IMR-90 (cell line): ENCODE measurements around the gene BEST1. TPM values are rescaled to one million over a fixed set of nuclear protein-coding genes. Genes with fewer than 3 reads are reported as not detected.

Source experiments
- ATAC-seq: fragments of 200-7000 bp; cut with Tn5 transposase; 2 replicates; pipeline ENCODE4 v1.9.1; 2020; ENCODE audit warnings: low read depth, mild to moderate bottlenecking, moderate library complexity
- BruUV-seq: library from RNA; stranded (reverse); fragments of 400-500 nt; replicated peaks from 2 replicates; lab custom pipeline; 2021; lab: Mats Ljungman, UMichigan
- CTCF ChIA-PET: fragments of 300-600 bp; formaldehyde crosslinking; extraction: SDS; loops from one replicate; lab custom pipeline; 2021; ENCODE audit warnings: antibody characterized with exemption; lab: Yijun Ruan, JAX
- POLR2A ChIA-PET: fragments of 300-600 bp; sonication (Branson Sonifier 250); formaldehyde crosslinking; loops from one replicate; lab custom pipeline; 2022; ENCODE audit warnings: antibody characterized with exemption; ENCODE audit not compliant: unreplicated experiment; lab: Charles Lee
- DNase-seq: peaks from one replicate; pipeline ENCODE4 v3.0.0; 2013
- H2AFZ ChIP-seq: replicated peaks from 2 replicates; pipeline ENCODE3; 2013; ENCODE audit warnings: low read length, mild to moderate bottlenecking; ENCODE audit not compliant: poor library complexity
- H2AK5ac ChIP-seq: 2 replicates; pipeline ENCODE4 v1.6.1; 2013; ENCODE audit warnings: low read depth, low read length, inconsistent platforms
- H2AK9ac ChIP-seq: replicated peaks from 2 replicates; pipeline ENCODE3; 2013; ENCODE audit warnings: mild to moderate bottlenecking, low read depth, low read length, moderate library complexity; ENCODE audit not compliant: poor library complexity
- H2BK120ac ChIP-seq: 2 replicates; pipeline ENCODE4 v1.6.1; 2013; ENCODE audit warnings: low read depth, low read length, inconsistent platforms
- H2BK15ac ChIP-seq: 3 replicates; pipeline ENCODE4 v1.6.1; 2013; ENCODE audit warnings: low read depth, low read length, inconsistent platforms
- H2BK20ac ChIP-seq: 2 replicates; pipeline ENCODE4 v1.6.1; 2013; ENCODE audit warnings: low read depth, mild to moderate bottlenecking, inconsistent platforms, low read length, moderate library complexity
- H2BK5ac ChIP-seq: 2 replicates; pipeline ENCODE4 v1.6.1; 2013; ENCODE audit warnings: mild to moderate bottlenecking, low read depth, low read length, inconsistent platforms; ENCODE audit not compliant: poor library complexity, severe bottlenecking
- H3K14ac ChIP-seq: replicated peaks from 2 replicates; pipeline ENCODE4 v1.6.1; 2013; ENCODE audit warnings: low read depth, low read length, inconsistent platforms
- H3K18ac ChIP-seq: 2 replicates; pipeline ENCODE4 v1.6.1; 2013; ENCODE audit warnings: low read depth, low read length, control low read depth
- H3K23ac ChIP-seq: 2 replicates; pipeline ENCODE4 v1.6.1; 2013; ENCODE audit warnings: low read depth, low read length, inconsistent platforms
- H3K27ac ChIP-seq: 2 replicates; pipeline ENCODE4 v1.5.1; 2013; ENCODE audit warnings: mild to moderate bottlenecking, control low read depth, low read length; ENCODE audit not compliant: insufficient read depth
- H3K27me3 ChIP-seq: 2 replicates; pipeline ENCODE4 v1.6.1; 2013; ENCODE audit warnings: low read length; ENCODE audit not compliant: control insufficient read depth, insufficient read depth
- H3K36me3 ChIP-seq: 2 replicates; pipeline ENCODE4 v1.6.1; 2013; ENCODE audit warnings: low read length, mixed read lengths; ENCODE audit not compliant: control insufficient read depth, insufficient read depth
- H3K4ac ChIP-seq: 2 replicates; pipeline ENCODE4 v1.6.1; 2013; ENCODE audit warnings: low read depth, low read length, inconsistent platforms
- H3K4me1 ChIP-seq: 2 replicates; pipeline ENCODE4 v1.6.1; 2013; ENCODE audit warnings: low read length, mixed read lengths; ENCODE audit not compliant: control insufficient read depth, insufficient read depth
- H3K4me2 ChIP-seq: 2 replicates; pipeline ENCODE4 v1.6.1; 2013; ENCODE audit warnings: low read depth, mild to moderate bottlenecking, control low read depth, low read length, moderate library complexity
- H3K4me3 ChIP-seq: 2 replicates; pipeline ENCODE4 v1.5.1; 2013; ENCODE audit warnings: low read depth, mild to moderate bottlenecking, control low read depth, low read length, moderate library complexity; ENCODE audit not compliant: insufficient read depth
- H3K56ac ChIP-seq: 2 replicates; pipeline ENCODE4 v1.6.1; 2013; ENCODE audit warnings: low read length, inconsistent platforms; ENCODE audit not compliant: insufficient read depth; ENCODE audit errors: extremely low read depth
- H3K79me1 ChIP-seq, 2 experiments: 2 replicates each; pipeline ENCODE4 v1.6.1; 2013; ENCODE audit warnings: low read length in 2 of 2, inconsistent platforms in 1 of 2, low read depth in 1 of 2
- H3K9ac ChIP-seq: 2 replicates; pipeline ENCODE4 v1.6.1; 2013; ENCODE audit warnings: low read depth, low read length, control low read depth
- H3K9me1 ChIP-seq: 2 replicates; pipeline ENCODE4 v1.6.1; 2013; ENCODE audit warnings: low read length, inconsistent platforms; ENCODE audit not compliant: insufficient read depth
- H3K9me3 ChIP-seq: 2 replicates; pipeline ENCODE4 v1.6.1; 2013; ENCODE audit warnings: low read length; ENCODE audit not compliant: control insufficient read depth, insufficient read depth
- H4K20me1 ChIP-seq: 2 replicates; pipeline ENCODE4 v1.6.1; 2013; ENCODE audit warnings: low read length, inconsistent platforms; ENCODE audit not compliant: insufficient read depth
- H4K5ac ChIP-seq: 2 replicates; pipeline ENCODE4 v1.6.1; 2013; ENCODE audit warnings: mild to moderate bottlenecking, low read depth, low read length, control low read depth
- H4K8ac ChIP-seq, 2 experiments: 2 replicates each; pipeline ENCODE4 v1.6.1; 2013; ENCODE audit warnings: low read depth in 2 of 2, low read length in 2 of 2, control low read depth in 1 of 2, inconsistent platforms in 1 of 2
- H4K91ac ChIP-seq: 2 replicates; pipeline ENCODE4 v1.6.1; 2013; ENCODE audit warnings: low read depth, low read length, inconsistent platforms; ENCODE audit not compliant: insufficient read depth
- BHLHE40 ChIP-seq: fragments of 150-350 bp; IDR thresholded peaks from 2 replicates; pipeline ENCODE4 v1.6.1; 2016; ENCODE audit warnings: mild to moderate bottlenecking, low read depth, low read length
- CEBPB ChIP-seq: IDR thresholded peaks from 2 replicates; pipeline ENCODE4 v1.6.1; 2012; ENCODE audit warnings: low read depth, low read length, improper control_type of control experiment
- CHD1 ChIP-seq: IDR thresholded peaks from 2 replicates; pipeline ENCODE4 v1.6.1; 2012; ENCODE audit warnings: low read depth, low read length, improper control_type of control experiment
- MAFK ChIP-seq: IDR thresholded peaks from 2 replicates; pipeline ENCODE4 v1.6.1; 2012; ENCODE audit warnings: low read depth, low read length, improper control_type of control experiment
- MAZ ChIP-seq: IDR thresholded peaks from 2 replicates; pipeline ENCODE4 v1.6.1; 2012; ENCODE audit warnings: low read depth, mild to moderate bottlenecking, low read length, improper control_type of control experiment, moderate library complexity, borderline replicate concordance
- NFE2L2 ChIP-seq: fragments of 150-350 bp; IDR thresholded peaks from 2 replicates; pipeline ENCODE4 v1.6.1; 2016; ENCODE audit warnings: low read depth, mild to moderate bottlenecking, low read length
- POLR2A ChIP-seq: IDR thresholded peaks from 2 replicates; pipeline ENCODE4 v1.6.1; 2012; ENCODE audit warnings: mild to moderate bottlenecking, low read depth, low read length
- RCOR1 ChIP-seq: IDR thresholded peaks from 2 replicates; pipeline ENCODE4 v1.6.1; 2012; ENCODE audit warnings: mild to moderate bottlenecking, low read length, improper control_type of control experiment; ENCODE audit not compliant: insufficient replicate concordance
- SMC3 ChIP-seq: fragments of 150-350 bp; IDR thresholded peaks from 2 replicates; pipeline ENCODE4 v1.6.1; 2016; ENCODE audit warnings: low read depth, mild to moderate bottlenecking, antibody characterized with exemption, low read length, moderate library complexity
- WGBS, 2 experiments: methylation state at CpG; one replicate each; pipeline versions ENCODE4 v1.1.5 to v1.1.7; 2013; ENCODE audit warnings: missing lambda C conversion rate in 2 of 2; ENCODE audit not compliant: insufficient read length in 1 of 2; ENCODE audit errors: extremely low coverage in 2 of 2; 5-methylcytosine and 5-hydroxymethylcytosine counted together
- dilution Hi-C: fragments of 300-500 bp; cut with HindIII; formaldehyde crosslinking; loops from one replicate; pipeline ENCODE4 v1.14.3; 2018; ENCODE audit warnings: low sequenced_read_pairs; ENCODE audit not compliant: unreplicated experiment
- in situ Hi-C: fragments of 300-500 bp; cut with MboI; formaldehyde crosslinking; loops from 3 replicates; pipeline ENCODE4 v1.14.3; 2019; ENCODE audit warnings: low sequenced_read_pairs, inconsistent platforms, mixed read lengths
- intact Hi-C: fragments of 100-400 bp; cut with micrococcal nuclease; formaldehyde crosslinking; loops from 2 replicates; pipeline ENCODE4 v1.10.0; 2022
- polyA plus RNA-seq, 3 experiments: library from polyadenylated mRNA; depleted of rRNA; stranded (reverse); fragments of >200 nt; gene quantifications; 2 replicates each; pipeline ENCODE4 v1.2.3, GENCODE V29; 2012; ENCODE audit warnings: low replicate concordance in 1 of 3
- total RNA-seq: library from RNA; depleted of rRNA; stranded (reverse); fragments of >200 nt; gene quantifications from 2 replicates; pipeline ENCODE4 v1.2.3, GENCODE V29; 2012
- TF ChIP-seq, protein P1 (sequence below): fragments of 150-350 bp; IDR thresholded peaks from 2 replicates; pipeline ENCODE4 v1.6.1; 2017; ENCODE audit warnings: mild to moderate bottlenecking, antibody characterized with exemption, low read length, low read depth
- TF ChIP-seq, protein P2 (sequence below): conservative IDR thresholded peaks from 2 replicates; pipeline ENCODE4 v1.5.1; 2012; ENCODE audit warnings: mild to moderate bottlenecking, low read depth, low read length, improper control_type of control experiment
- TF ChIP-seq, protein P3 (sequence below): fragments of 150-350 bp; IDR thresholded peaks from 2 replicates; pipeline ENCODE4 v1.6.1; 2016; ENCODE audit warnings: low read depth, mild to moderate bottlenecking, low read length, moderate library complexity, borderline replicate concordance

BEST1 gene
- total and polyA plus RNA-seq, 2 of the 4 experiments (the other 2 are of a cell fraction), result 0.90 to 1.4 TPM

DNA sequence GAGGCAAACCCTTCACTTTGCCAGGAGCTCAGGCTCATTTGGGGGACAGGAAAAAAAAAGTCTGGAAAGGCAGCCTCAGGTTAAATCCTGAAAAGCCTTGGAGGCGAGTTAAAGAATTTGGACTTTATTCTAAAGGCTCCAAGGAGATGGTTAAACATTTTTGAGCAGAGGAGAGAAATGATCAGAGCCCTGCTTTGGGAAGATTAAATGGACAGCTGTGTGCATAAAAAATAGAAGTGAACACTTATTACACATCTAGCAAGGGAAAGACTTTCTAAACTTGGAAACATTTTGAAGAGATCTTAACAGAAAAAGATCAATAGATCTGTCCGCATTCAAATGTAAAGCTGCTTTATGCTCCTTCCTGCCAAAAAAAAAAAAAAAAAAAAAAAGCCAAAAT, 24.4 kb upstream of the BEST1 start:
- TF ChIP-seq, protein P1, sequence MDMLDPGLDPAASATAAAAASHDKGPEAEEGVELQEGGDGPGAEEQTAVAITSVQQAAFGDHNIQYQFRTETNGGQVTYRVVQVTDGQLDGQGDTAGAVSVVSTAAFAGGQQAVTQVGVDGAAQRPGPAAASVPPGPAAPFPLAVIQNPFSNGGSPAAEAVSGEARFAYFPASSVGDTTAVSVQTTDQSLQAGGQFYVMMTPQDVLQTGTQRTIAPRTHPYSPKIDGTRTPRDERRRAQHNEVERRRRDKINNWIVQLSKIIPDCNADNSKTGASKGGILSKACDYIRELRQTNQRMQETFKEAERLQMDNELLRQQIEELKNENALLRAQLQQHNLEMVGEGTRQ, result no peak
- TF ChIP-seq MAFK (no peak), MAZ (no peak), CHD1 (no peak), SMC3 (no peak), BHLHE40 (no peak), POLR2A (no peak), RCOR1 (no peak), NFE2L2 (no peak), CEBPB (no peak)
- TF ChIP-seq, protein P2, sequence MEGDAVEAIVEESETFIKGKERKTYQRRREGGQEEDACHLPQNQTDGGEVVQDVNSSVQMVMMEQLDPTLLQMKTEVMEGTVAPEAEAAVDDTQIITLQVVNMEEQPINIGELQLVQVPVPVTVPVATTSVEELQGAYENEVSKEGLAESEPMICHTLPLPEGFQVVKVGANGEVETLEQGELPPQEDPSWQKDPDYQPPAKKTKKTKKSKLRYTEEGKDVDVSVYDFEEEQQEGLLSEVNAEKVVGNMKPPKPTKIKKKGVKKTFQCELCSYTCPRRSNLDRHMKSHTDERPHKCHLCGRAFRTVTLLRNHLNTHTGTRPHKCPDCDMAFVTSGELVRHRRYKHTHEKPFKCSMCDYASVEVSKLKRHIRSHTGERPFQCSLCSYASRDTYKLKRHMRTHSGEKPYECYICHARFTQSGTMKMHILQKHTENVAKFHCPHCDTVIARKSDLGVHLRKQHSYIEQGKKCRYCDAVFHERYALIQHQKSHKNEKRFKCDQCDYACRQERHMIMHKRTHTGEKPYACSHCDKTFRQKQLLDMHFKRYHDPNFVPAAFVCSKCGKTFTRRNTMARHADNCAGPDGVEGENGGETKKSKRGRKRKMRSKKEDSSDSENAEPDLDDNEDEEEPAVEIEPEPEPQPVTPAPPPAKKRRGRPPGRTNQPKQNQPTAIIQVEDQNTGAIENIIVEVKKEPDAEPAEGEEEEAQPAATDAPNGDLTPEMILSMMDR, result no peak
- TF ChIP-seq, protein P3, sequence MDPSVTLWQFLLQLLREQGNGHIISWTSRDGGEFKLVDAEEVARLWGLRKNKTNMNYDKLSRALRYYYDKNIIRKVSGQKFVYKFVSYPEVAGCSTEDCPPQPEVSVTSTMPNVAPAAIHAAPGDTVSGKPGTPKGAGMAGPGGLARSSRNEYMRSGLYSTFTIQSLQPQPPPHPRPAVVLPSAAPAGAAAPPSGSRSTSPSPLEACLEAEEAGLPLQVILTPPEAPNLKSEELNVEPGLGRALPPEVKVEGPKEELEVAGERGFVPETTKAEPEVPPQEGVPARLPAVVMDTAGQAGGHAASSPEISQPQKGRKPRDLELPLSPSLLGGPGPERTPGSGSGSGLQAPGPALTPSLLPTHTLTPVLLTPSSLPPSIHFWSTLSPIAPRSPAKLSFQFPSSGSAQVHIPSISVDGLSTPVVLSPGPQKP, result no peak
- Histone ChIP-seq H3K56ac (no peak overlapping the region), H3K9me1 (no peaks in the 10 kb centered on the region), H4K8ac (no peak overlapping the region), H3K27me3 (peaks cover 4% of the 10 kb centered on the region), H2AK9ac (no peak overlapping the region), H2BK5ac (no peak overlapping the region), H2AFZ (no peak overlapping the region), H3K18ac (no peak overlapping the region), H2BK120ac (no peak overlapping the region), H2BK20ac (no peak overlapping the region), H3K4me1 (peaks cover 16% of the 10 kb centered on the region; the same call in 1 of the 2 replicates), H3K9ac (no peak overlapping the region), H3K4me3 (no peak overlapping the region), H3K23ac (no peak overlapping the region), H4K91ac (no peak overlapping the region), H4K20me1 (no peaks in the 10 kb centered on the region), H3K4me2 (no peak overlapping the region), H3K36me3 (no peaks in the 10 kb centered on the region), H3K27ac (no peak overlapping the region), H3K4ac (no peak overlapping the region), H3K9me3 (no peaks in the 10 kb centered on the region), H4K5ac (no peak overlapping the region), H2AK5ac (no peak overlapping the region), H3K14ac (no peak overlapping the region), H3K79me1 (no peaks in the 10 kb centered on the region), H2BK15ac (no peak overlapping the region)
- ATAC-seq (no peak), DNase-seq (no peak)
- POLR2A ChIA-PET, result interaction anchor here (0.7 kb wide), 1 partner anchor 8 kb away, joined by 4 read pairs; no protein-coding TSS in a partner anchor
- intact Hi-C loops (no loop called here), in situ Hi-C loops (no loop called here), dilution Hi-C loops (no loop called here)
- CTCF ChIA-PET, result interaction anchor here (1.7 kb wide), 1 partner anchor 156 kb away, joined by 7 read pairs; no protein-coding TSS in a partner anchor
- BruUV-seq, result no TSS peak
- WGBS, 2 experiments, result no CpG with 5 or more reads among the region's 2 CpGs
